Gastroesophageal sphincter (tissue), 3 donors: ENCODE data around the gene A2M.

Experiments
- CTCF ChIP-seq, 4 experiments: fragments of 200-600 bp in 2 of 4; fragments of 450-650 bp in 2 of 4; sonication (generic) in 1 of 4; IDR thresholded peaks; one replicate each; pipeline ENCODE4 v1.5.1; 2017 to 2019; ENCODE audit warnings: antibody characterized with exemption in 4 of 4, mild to moderate bottlenecking in 2 of 4, moderate library complexity in 2 of 4
- POLR2A ChIP-seq, 2 donors: fragments of 450-650 bp; IDR thresholded peaks; one replicate each; pipeline ENCODE4 v1.6.1; 2017; ENCODE audit warnings: antibody characterized with exemption in 2 of 2, mild to moderate bottlenecking in 2 of 2, moderate library complexity in 1 of 2

- TF ChIP-seq CTCF (IDR thresholded peaks at IDR 0.05) (peak; percentile 19 to 49 (median 38)), POLR2A (IDR thresholded peaks at IDR 0.05) (no peak)
These were observed 66.1 kb downstream of the A2M start for GRCh38 chr12:9049520-9050133.
